ENCODE measurements around the gene CHCHD6.

- no peak for TF ChIP-seq CTCF (conservative IDR thresholded peaks at IDR 0.05 in 1 of 2, IDR thresholded peaks at IDR 0.05 in 1 of 2; ENCODE audit: extremely low read depth in 1 of 2, insufficient read depth in 1 of 2, low read depth in 1 of 2, low read length in 2 of 2)
- TF ChIP-seq EZH2 (IDR thresholded peaks at IDR 0.05; ENCODE audit: borderline replicate concordance, low read length): no peak
Measured at GRCh38 chr3:126858887-126859286, 154.8 kb downstream of the CHCHD6 start.

Measured in mammary epithelial cell (primary cell).